DND-41 (cell line): ENCODE measurements around the gene ENSA.
"Not testable (repeated sequence)": the region's sequence is repeated elsewhere in the genome, so short reads cannot be mapped to it uniquely, and the experiment has no call there.

Experiments
- ATAC-seq: fragments of 200-7000 bp; cut with Tn5 transposase; 3 replicates; pipeline ENCODE4 v1.9.1; 2021; ENCODE audit warnings: low read depth; ENCODE audit not compliant: insufficient read depth
- DNase-seq: peaks from one replicate; pipeline ENCODE4 v3.0.0-alpha.2; 2020
- H2AFZ ChIP-seq: 2 replicates; pipeline ENCODE4 v1.6.0; 2012; ENCODE audit warnings: low read depth, low read length
- H3K27ac ChIP-seq: 2 replicates; pipeline ENCODE4 v1.5.1; 2012; ENCODE audit warnings: low read length, inconsistent platforms
- H3K27me3 ChIP-seq: fragments of 200-600 bp; sonication (generic); 2 replicates; pipeline ENCODE4 v1.6.0; 2012; ENCODE audit warnings: low read length, mild to moderate bottlenecking, inconsistent platforms; ENCODE audit not compliant: insufficient read depth, poor library complexity
- H3K36me3 ChIP-seq: 2 replicates; pipeline ENCODE4 v1.5.1; 2012; ENCODE audit warnings: low read length, inconsistent platforms; ENCODE audit not compliant: insufficient read depth
- H3K4me1 ChIP-seq: 2 replicates; pipeline ENCODE4 v1.5.1; 2012; ENCODE audit warnings: mild to moderate bottlenecking, low read length; ENCODE audit not compliant: insufficient read depth
- H3K4me2 ChIP-seq: 2 replicates; pipeline ENCODE4 v1.6.0; 2012; ENCODE audit warnings: mild to moderate bottlenecking, moderate library complexity, low read length, inconsistent platforms; ENCODE audit not compliant: insufficient read depth
- H3K4me3 ChIP-seq, 2 experiments: fragments of 200-600 bp in 1 of 2; shearing (Covaris generic) in 1 of 2; 2 replicates each; pipeline ENCODE4 v1.5.1; 2012 to 2016; ENCODE audit warnings: inconsistent platforms in 2 of 2, low read length in 2 of 2, mild to moderate bottlenecking in 2 of 2, low read depth in 1 of 2, moderate library complexity in 1 of 2
- H3K79me2 ChIP-seq: 2 replicates; pipeline ENCODE4 v1.6.0; 2012; ENCODE audit warnings: low read length, inconsistent platforms; ENCODE audit not compliant: insufficient read depth
- H3K9ac ChIP-seq: 2 replicates; pipeline ENCODE4 v1.6.0; 2012; ENCODE audit warnings: low read depth, mild to moderate bottlenecking, inconsistent platforms, low read length, moderate library complexity
- H3K9me3 ChIP-seq: 2 replicates; pipeline ENCODE4 v1.5.1; 2012; ENCODE audit warnings: low read length, moderate library complexity, mild to moderate bottlenecking, inconsistent platforms; ENCODE audit not compliant: insufficient read depth, severe bottlenecking
- H4K20me1 ChIP-seq: 2 replicates; pipeline ENCODE4 v1.6.0; 2012; ENCODE audit warnings: low read length; ENCODE audit not compliant: insufficient read depth
- EZH2 ChIP-seq: IDR thresholded peaks from 3 replicates; pipeline ENCODE4 v1.6.1; 2012; ENCODE audit warnings: borderline replicate concordance, low read depth, mild to moderate bottlenecking, moderate library complexity, low read length, inconsistent platforms; ENCODE audit not compliant: severe bottlenecking
- TF ChIP-seq, protein P1 (sequence below): IDR thresholded peaks from 2 replicates; pipeline ENCODE4 v1.5.1; 2012; ENCODE audit warnings: borderline replicate concordance, low read length, moderate library complexity, mild to moderate bottlenecking; ENCODE audit not compliant: poor library complexity, severe bottlenecking; ENCODE audit errors: extremely low read depth

The ENSA gene

DNA sequence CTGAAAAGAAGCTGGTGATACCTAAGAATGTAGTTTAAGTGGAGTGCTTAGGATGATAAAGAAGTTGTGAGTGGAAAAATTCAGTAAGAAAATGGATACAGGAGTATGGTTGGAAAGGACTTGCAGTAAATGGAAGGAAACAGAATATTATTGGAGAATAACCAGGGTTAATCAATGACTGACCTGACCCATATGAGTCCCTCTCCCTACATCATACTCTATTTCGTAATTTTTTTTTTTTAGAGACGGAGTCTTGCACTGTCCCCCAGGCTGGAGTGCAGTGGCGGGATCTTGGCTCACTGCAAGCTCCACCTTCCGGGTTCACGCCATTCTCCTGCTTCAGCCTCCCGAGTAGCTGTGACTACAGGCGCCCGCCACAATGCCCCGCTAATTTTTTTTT, 33.4 kb upstream of the ENSA start:
- ATAC-seq (no peak), DNase-seq (no peak)
- TF ChIP-seq, protein P1, sequence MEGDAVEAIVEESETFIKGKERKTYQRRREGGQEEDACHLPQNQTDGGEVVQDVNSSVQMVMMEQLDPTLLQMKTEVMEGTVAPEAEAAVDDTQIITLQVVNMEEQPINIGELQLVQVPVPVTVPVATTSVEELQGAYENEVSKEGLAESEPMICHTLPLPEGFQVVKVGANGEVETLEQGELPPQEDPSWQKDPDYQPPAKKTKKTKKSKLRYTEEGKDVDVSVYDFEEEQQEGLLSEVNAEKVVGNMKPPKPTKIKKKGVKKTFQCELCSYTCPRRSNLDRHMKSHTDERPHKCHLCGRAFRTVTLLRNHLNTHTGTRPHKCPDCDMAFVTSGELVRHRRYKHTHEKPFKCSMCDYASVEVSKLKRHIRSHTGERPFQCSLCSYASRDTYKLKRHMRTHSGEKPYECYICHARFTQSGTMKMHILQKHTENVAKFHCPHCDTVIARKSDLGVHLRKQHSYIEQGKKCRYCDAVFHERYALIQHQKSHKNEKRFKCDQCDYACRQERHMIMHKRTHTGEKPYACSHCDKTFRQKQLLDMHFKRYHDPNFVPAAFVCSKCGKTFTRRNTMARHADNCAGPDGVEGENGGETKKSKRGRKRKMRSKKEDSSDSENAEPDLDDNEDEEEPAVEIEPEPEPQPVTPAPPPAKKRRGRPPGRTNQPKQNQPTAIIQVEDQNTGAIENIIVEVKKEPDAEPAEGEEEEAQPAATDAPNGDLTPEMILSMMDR, result no peak
- H3K9me3 ChIP-seq, result no peaks in the 10 kb centered on the region
- H3K27ac ChIP-seq, result no peak overlapping the region
- H4K20me1 ChIP-seq, result no peaks in the 10 kb centered on the region
- H3K4me3 ChIP-seq, result no peak overlapping the region
- H3K79me2 ChIP-seq, result no peaks in the 10 kb centered on the region
- no peak overlapping the region for H2AFZ ChIP-seq
- no peak overlapping the region for H3K9ac ChIP-seq
- H3K4me2 ChIP-seq, result no peak overlapping the region
- H3K4me1 ChIP-seq, result no peaks in the 10 kb centered on the region
- H3K36me3 ChIP-seq, result peaks cover 35% of the 10 kb centered on the region
- no peaks in the 10 kb centered on the region for H3K27me3 ChIP-seq

DNA sequence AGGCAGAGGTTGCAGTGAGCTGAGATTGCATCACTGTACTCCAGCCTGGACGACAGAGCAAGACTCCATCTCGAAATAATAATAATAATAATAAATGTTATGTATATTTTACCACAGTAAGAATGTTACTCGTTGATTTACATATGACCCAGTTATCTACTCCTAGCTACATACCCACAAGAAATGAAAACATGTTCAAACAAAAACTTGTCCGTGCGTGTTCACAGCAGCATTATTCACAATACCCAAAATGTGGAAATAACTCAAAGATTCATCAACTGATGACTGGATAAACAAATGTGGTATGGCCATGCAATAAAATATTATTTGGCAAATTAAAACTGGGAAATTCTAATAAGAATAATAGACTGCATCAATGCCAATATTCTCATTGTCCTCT, 31.7 kb upstream of the ENSA start:
- Histone ChIP-seq H3K79me2 (no peaks in the 10 kb centered on the region), H3K9ac (no peak overlapping the region), H2AFZ (no peak overlapping the region), H3K4me2 (no peak overlapping the region), H4K20me1 (no peaks in the 10 kb centered on the region), H3K9me3 (no peaks in the 10 kb centered on the region), H3K27me3 (no peaks in the 10 kb centered on the region), H3K4me1 (no peaks in the 10 kb centered on the region), H3K4me3 (no peak overlapping the region), H3K27ac (no peak overlapping the region), H3K36me3 (peaks cover 36% of the 10 kb centered on the region)
- no peak for TF ChIP-seq EZH2
- TF ChIP-seq, protein P1, result no peak
- DNase-seq (no peak), ATAC-seq (no peak)

GRCh38 chr1:150660584-150660983, 31.2 kb upstream of the ENSA start:
- Histone ChIP-seq H3K27me3 (no peaks in the 10 kb centered on the region), H3K27ac (no peak overlapping the region), H2AFZ (no peak overlapping the region), H3K36me3 (peaks cover 36% of the 10 kb centered on the region), H3K4me1 (no peaks in the 10 kb centered on the region), H3K9ac (no peak overlapping the region), H3K9me3 (no peaks in the 10 kb centered on the region), H3K4me2 (no peak overlapping the region), H3K79me2 (no peaks in the 10 kb centered on the region), H4K20me1 (no peaks in the 10 kb centered on the region), H3K4me3 (no peak overlapping the region)
- no peak for DNase-seq
- TF ChIP-seq EZH2, result no peak
- TF ChIP-seq, protein P1, result no peak
- ATAC-seq, result no peak

DNA sequence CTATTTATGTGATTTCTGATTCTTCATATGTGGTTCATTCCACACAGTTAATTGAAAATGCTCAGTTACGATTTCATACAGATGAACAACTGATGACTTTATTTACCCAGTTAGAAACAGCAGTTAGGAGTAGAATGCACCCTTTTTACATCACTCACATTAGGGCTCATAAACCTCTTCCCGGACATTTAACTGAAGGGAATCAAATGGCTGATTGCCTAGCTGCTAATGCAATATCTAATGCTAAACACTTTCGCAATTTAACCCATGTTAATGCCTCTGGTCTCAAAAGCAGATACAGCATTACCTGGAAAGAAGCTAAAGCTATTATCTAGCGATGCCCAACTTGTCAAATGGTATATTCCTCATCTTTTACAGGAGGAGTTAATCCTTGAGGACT, 27.7 kb upstream of the ENSA start:
- not testable (repeated sequence) for H3K9me3 ChIP-seq, H3K4me3 ChIP-seq, ATAC-seq, H3K27ac ChIP-seq, H3K4me1 ChIP-seq, H2AFZ ChIP-seq, H3K27me3 ChIP-seq, DNase-seq, H3K79me2 ChIP-seq, H4K20me1 ChIP-seq, H3K9ac ChIP-seq, H3K4me2 ChIP-seq
- peaks cover 29% of the 10 kb centered on the region; the same call in 1 of the 2 replicates for H3K36me3 ChIP-seq

DNA sequence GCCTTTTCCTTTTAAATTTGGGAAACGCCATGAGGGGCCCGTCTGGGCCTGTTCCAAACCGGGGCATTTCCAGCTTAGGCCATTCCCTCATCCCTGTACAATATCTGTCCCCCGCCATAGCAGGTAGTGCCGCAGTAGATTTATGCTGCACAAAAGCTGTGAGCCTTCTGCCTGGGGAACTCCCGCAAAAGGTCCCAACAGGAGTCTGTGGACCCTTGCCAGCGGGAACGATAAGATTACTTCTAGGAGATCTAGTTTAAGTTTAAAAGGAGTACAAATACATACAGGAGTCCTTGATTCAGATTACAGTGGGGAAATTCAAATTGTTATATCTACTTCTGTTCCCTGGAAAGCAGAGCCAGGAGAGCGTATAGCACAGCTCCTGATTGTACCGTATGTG, 25.2 kb upstream of the ENSA start:
- not testable (repeated sequence) for H3K4me3 ChIP-seq, DNase-seq, H3K79me2 ChIP-seq, H4K20me1 ChIP-seq, H3K4me1 ChIP-seq, H2AFZ ChIP-seq, H3K27ac ChIP-seq, ATAC-seq, H3K9me3 ChIP-seq, H3K27me3 ChIP-seq, H3K4me2 ChIP-seq, H3K9ac ChIP-seq
- H3K36me3 ChIP-seq, result peaks cover 20% of the 10 kb centered on the region
